SK-N-SH (cell line): ENCODE data around the gene STT3B. TPM values are rescaled to one million over a fixed set of nuclear protein-coding genes. Genes with fewer than 3 reads are reported as not detected.

ENCODE experiments used
- CTCF ChIA-PET: fragments of 300-600, 350-600 bp; formaldehyde crosslinking; extraction: SDS; loops from one replicate; lab custom pipeline; 2021; lab: Yijun Ruan, JAX
- POLR2A ChIA-PET: fragments of 350-600 bp; sonication (Branson Sonifier 250); formaldehyde crosslinking; extraction: SDS; loops from one replicate; lab custom pipeline; 2020; ENCODE audit warnings: antibody characterized with exemption, inconsistent platforms; lab: Yijun Ruan, JAX
- DNase-seq: peaks from one replicate; pipeline ENCODE4 v3.0.0; 2012
- H2AFZ ChIP-seq: fragments of 200-600 bp; sonication (generic); 2 replicates; pipeline ENCODE4 v1.8.1; 2016; ENCODE audit warnings: antibody characterized with exemption, mild to moderate bottlenecking, low read depth
- H3F3A ChIP-seq: fragments of 200-600 bp; sonication (generic); replicated peaks from 2 replicates; pipeline ENCODE3; 2016; ENCODE audit warnings: antibody characterized with exemption, mild to moderate bottlenecking; ENCODE audit not compliant: insufficient read depth
- H3K27ac ChIP-seq, 2 experiments: fragments of 200-500 bp in 1 of 2; fragments of 200-600 bp in 1 of 2; sonication (Bioruptor generic) in 1 of 2; sonication (generic), shearing (Covaris generic) in 1 of 2; 2 replicates each; pipeline versions ENCODE4 v1.5.1 to v1.6.1; 2014 to 2016; ENCODE audit warnings: low read depth in 2 of 2, inconsistent platforms in 1 of 2, low read length in 1 of 2, mild to moderate bottlenecking in 1 of 2, mixed read lengths in 1 of 2
- H3K27me3 ChIP-seq: fragments of 200-600 bp; sonication (generic), shearing (Covaris generic); 2 replicates; pipeline ENCODE4 v1.6.1; 2016; ENCODE audit warnings: mixed run types; ENCODE audit not compliant: insufficient read depth
- H3K36me3 ChIP-seq, 2 experiments: fragments of 200-500 bp in 1 of 2; fragments of 200-600 bp in 1 of 2; sonication (Bioruptor generic) in 1 of 2; sonication (generic) in 1 of 2; replicated peaks in 1 of 2; 2 replicates each; pipeline versions ENCODE3 to v1.5.1; 2014 to 2016; ENCODE audit warnings: low read length in 1 of 2, mild to moderate bottlenecking in 1 of 2; ENCODE audit not compliant: insufficient read depth in 2 of 2, control insufficient read depth in 1 of 2
- H3K4me1 ChIP-seq, 2 experiments: fragments of 200-500 bp in 1 of 2; fragments of 200-600 bp in 1 of 2; sonication (Bioruptor generic) in 1 of 2; sonication (generic), shearing (Covaris generic) in 1 of 2; 2 replicates each; pipeline versions ENCODE4 v1.5.1 to v1.6.1; 2014 to 2016; ENCODE audit warnings: low read depth in 1 of 2, low read length in 1 of 2, mixed run types in 1 of 2; ENCODE audit not compliant: insufficient read depth in 2 of 2, control insufficient read depth in 1 of 2
- H3K4me2 ChIP-seq: fragments of 200-600 bp; sonication (generic), shearing (Covaris generic); 2 replicates; pipeline ENCODE4 v1.6.1; 2017; ENCODE audit warnings: mixed run types
- H3K4me3 ChIP-seq, 2 experiments: fragments of 200-500 bp in 1 of 2; fragments of 200-600 bp in 1 of 2; sonication (Bioruptor generic) in 1 of 2; sonication (generic), shearing (Covaris generic) in 1 of 2; 2 replicates each; pipeline versions ENCODE4 v1.5.1 to v1.8.1; 2014 to 2016; ENCODE audit warnings: low read depth in 2 of 2, inconsistent platforms in 1 of 2, low read length in 1 of 2, mild to moderate bottlenecking in 1 of 2, mixed read lengths in 1 of 2, moderate library complexity in 1 of 2
- H3K79me2 ChIP-seq: fragments of 200-600 bp; sonication (generic); 2 replicates; pipeline ENCODE4 v1.8.1; 2017; ENCODE audit warnings: mild to moderate bottlenecking; ENCODE audit not compliant: insufficient read depth
- H3K9ac ChIP-seq: fragments of 200-600 bp; sonication (generic); 2 replicates; pipeline ENCODE4 v1.6.1; 2017; ENCODE audit warnings: mixed run types
- H3K9me2 ChIP-seq: fragments of 200-600 bp; sonication (generic); 2 replicates; pipeline ENCODE4 v1.6.1; 2017; ENCODE audit warnings: mixed run types
- H3K9me3 ChIP-seq: fragments of 200-600 bp; sonication (generic); 2 replicates; pipeline ENCODE4 v1.6.1; 2017; ENCODE audit warnings: mixed run types, mild to moderate bottlenecking, moderate library complexity
- H4K20me1 ChIP-seq: fragments of 200-600 bp; sonication (generic); 2 replicates; pipeline ENCODE4 v1.6.1; 2017; ENCODE audit warnings: mild to moderate bottlenecking, mixed run types; ENCODE audit not compliant: insufficient read depth
- EZH2phosphoT487 ChIP-seq: fragments of 200-600 bp; sonication (generic); IDR thresholded peaks from 2 replicates; pipeline ENCODE4 v1.6.1; 2017; ENCODE audit warnings: low read depth, mixed run types, mild to moderate bottlenecking, antibody characterized with exemption, moderate library complexity, borderline replicate concordance
- IRF3 ChIP-seq: fragments of 150-350 bp; IDR thresholded peaks from 2 replicates; pipeline ENCODE4 v1.6.1; 2016; ENCODE audit warnings: mild to moderate bottlenecking, low read depth, low read length
- MAX ChIP-seq: IDR thresholded peaks from 2 replicates; pipeline ENCODE4 v1.4.0; 2012; ENCODE audit warnings: low read depth
- MEF2A ChIP-seq: IDR thresholded peaks from 2 replicates; pipeline ENCODE4 v1.4.0; 2012; ENCODE audit warnings: low read depth, borderline replicate concordance
- RCOR1 ChIP-seq: fragments of 150-350 bp; IDR thresholded peaks from 2 replicates; pipeline ENCODE4 v1.6.1; 2017; ENCODE audit warnings: antibody characterized with exemption, low read length
- SIN3A ChIP-seq: IDR thresholded peaks from 2 replicates; pipeline ENCODE4 v1.6.1; 2012; ENCODE audit warnings: low read depth, mild to moderate bottlenecking, low read length, moderate library complexity, borderline replicate concordance
- TAF1 ChIP-seq: IDR thresholded peaks from 2 replicates; pipeline ENCODE4 v1.6.1; 2012; ENCODE audit warnings: low read depth, mild to moderate bottlenecking, low read length, moderate library complexity, borderline replicate concordance
- TCF12 ChIP-seq: IDR thresholded peaks from 2 replicates; pipeline ENCODE4 v1.4.0; 2012
- USF1 ChIP-seq: IDR thresholded peaks from 2 replicates; pipeline ENCODE4 v1.4.0; 2012; ENCODE audit warnings: low read depth, borderline replicate concordance
- USF2 ChIP-seq: fragments of 150-350 bp; IDR thresholded peaks from 2 replicates; pipeline ENCODE4 v1.6.1; 2017; ENCODE audit warnings: antibody characterized with exemption, low read length, low read depth, borderline replicate concordance
- ZBTB33 ChIP-seq: IDR thresholded peaks from 2 replicates; pipeline ENCODE4 v1.4.0; 2012; ENCODE audit warnings: low read depth, borderline replicate concordance
- WGBS: methylation state at CpG from one replicate; pipeline ENCODE4 v1.1.6; 2017; ENCODE audit warnings: low lambda C conversion rate; 5-methylcytosine and 5-hydroxymethylcytosine counted together
- polyA plus RNA-seq, 3 experiments: library from polyadenylated mRNA; depleted of rRNA; stranded (reverse); fragments of >200 nt; gene quantifications; 2 replicates each; pipeline ENCODE4 v1.2.3, GENCODE V29; 2012

Gene STT3B
- polyA plus RNA-seq, 1 of the 3 experiments (the other 2 are of a cell fraction) = 27.9 TPM

- Histone ChIP-seq H3K27ac (no peak overlapping the region), H3K4me2 (no peak overlapping the region), H3K9ac (no peak overlapping the region), H4K20me1 (no peaks in the 10 kb centered on the region), H2AFZ (no peak overlapping the region), H3K36me3 (peaks cover 58 to 62% of the 10 kb centered on the region in 2 experiments), H3K27me3 (no peaks in the 10 kb centered on the region), H3K4me1 (peaks cover 0 to 6% of the 10 kb centered on the region in 2 experiments; a peak in 1 of 4 replicates), H3F3A (peaks cover 2% of the 10 kb centered on the region), H3K4me3 (no peak overlapping the region), H3K79me2 (no peaks in the 10 kb centered on the region; the same call in 1 of the 2 replicates), H3K9me3 (no peaks in the 10 kb centered on the region), H3K9me2 (no peaks in the 10 kb centered on the region)
- ChIA-PET POLR2A (no interaction called here), CTCF (interaction anchor here (0.9 kb wide), 1 partner anchor 10 kb away, joined by 3 read pairs; no protein-coding TSS in a partner anchor)
- 85% methylated on average over 3 of the region's 3 CpGs for WGBS
- TF ChIP-seq EZH2phosphoT487 = no peak
- no peak for TF ChIP-seq TCF12
- no peak for TF ChIP-seq MEF2A
- no peak for TF ChIP-seq TAF1
- DNase-seq = no peak
Observed at GRCh38 chr3:31621314-31621713, 88.6 kb downstream of the STT3B start.

- no peak overlapping the region for H3K4me2 ChIP-seq
- ChIA-PET POLR2A (no interaction called here), CTCF (interaction anchor here (0.8 kb wide), 1 partner anchor 10 kb away, joined by 3 read pairs; no protein-coding TSS in a partner anchor)
- H3K4me1 ChIP-seq = peaks cover 0 to 6% of the 10 kb centered on the region in 2 experiments; a peak in 1 of 4 replicates
- no peaks in the 10 kb centered on the region for H3K9me2 ChIP-seq
- H4K20me1 ChIP-seq = no peaks in the 10 kb centered on the region
- H3K79me2 ChIP-seq = no peaks in the 10 kb centered on the region; the same call in 1 of the 2 replicates
- no peaks in the 10 kb centered on the region for H3K9me3 ChIP-seq
- TF ChIP-seq MAX = no peak
- no peak for TF ChIP-seq RCOR1
- no peak for TF ChIP-seq TCF12
- no peak for TF ChIP-seq IRF3
- TF ChIP-seq USF2 = no peak
- no peak for TF ChIP-seq SIN3A
- TF ChIP-seq USF1 = no peak
- TF ChIP-seq ZBTB33 = no peak
- no peak overlapping the region for H3K9ac ChIP-seq
- no peak overlapping the region for H2AFZ ChIP-seq
- H3K36me3 ChIP-seq = peaks cover 54 to 64% of the 10 kb centered on the region in 2 experiments
- H3F3A ChIP-seq = peaks cover 2% of the 10 kb centered on the region
- no peak overlapping the region for H3K27ac ChIP-seq
- no peaks in the 10 kb centered on the region for H3K27me3 ChIP-seq
- no peak overlapping the region for H3K4me3 ChIP-seq
- 98% methylated on average over 4 of the region's 4 CpGs for WGBS
- DNase-seq = no peak
Observed at GRCh38 chr3:31622636-31623288, 90.0 kb downstream of the STT3B start.
